H7 (cell line): ENCODE data around the gene MED12L. TPM values are rescaled to one million over a fixed set of nuclear protein-coding genes. Genes with fewer than 3 reads are reported as not detected.

Experiments used
- DNase-seq: peaks from one replicate; pipeline ENCODE4 v3.0.0; 2012
- H3K27me3 ChIP-seq: 2 replicates; pipeline ENCODE4 v1.6.0; 2011; ENCODE audit warnings: mild to moderate bottlenecking, low read length; ENCODE audit not compliant: control insufficient read depth, insufficient read depth
- H3K36me3 ChIP-seq: replicated peaks from 2 replicates; pipeline ENCODE4 v1.5.1; 2011; ENCODE audit warnings: low read length; ENCODE audit not compliant: control insufficient read depth, insufficient read depth
- H3K4me3 ChIP-seq: 2 replicates; pipeline ENCODE4 v1.5.1; 2011; ENCODE audit warnings: low read depth, mild to moderate bottlenecking, control low read depth, low read length, moderate library complexity; ENCODE audit not compliant: insufficient read depth
- total RNA-seq: library from RNA; depleted of rRNA; stranded (reverse); fragments of >200 nt; shearing (Covaris generic); gene quantifications from 2 replicates; pipeline ENCODE4 v1.2.3, GENCODE V29; 2014

Gene MED12L
- total RNA-seq, 1 experiment from 2014 or later: 7.9 TPM

DNA sequence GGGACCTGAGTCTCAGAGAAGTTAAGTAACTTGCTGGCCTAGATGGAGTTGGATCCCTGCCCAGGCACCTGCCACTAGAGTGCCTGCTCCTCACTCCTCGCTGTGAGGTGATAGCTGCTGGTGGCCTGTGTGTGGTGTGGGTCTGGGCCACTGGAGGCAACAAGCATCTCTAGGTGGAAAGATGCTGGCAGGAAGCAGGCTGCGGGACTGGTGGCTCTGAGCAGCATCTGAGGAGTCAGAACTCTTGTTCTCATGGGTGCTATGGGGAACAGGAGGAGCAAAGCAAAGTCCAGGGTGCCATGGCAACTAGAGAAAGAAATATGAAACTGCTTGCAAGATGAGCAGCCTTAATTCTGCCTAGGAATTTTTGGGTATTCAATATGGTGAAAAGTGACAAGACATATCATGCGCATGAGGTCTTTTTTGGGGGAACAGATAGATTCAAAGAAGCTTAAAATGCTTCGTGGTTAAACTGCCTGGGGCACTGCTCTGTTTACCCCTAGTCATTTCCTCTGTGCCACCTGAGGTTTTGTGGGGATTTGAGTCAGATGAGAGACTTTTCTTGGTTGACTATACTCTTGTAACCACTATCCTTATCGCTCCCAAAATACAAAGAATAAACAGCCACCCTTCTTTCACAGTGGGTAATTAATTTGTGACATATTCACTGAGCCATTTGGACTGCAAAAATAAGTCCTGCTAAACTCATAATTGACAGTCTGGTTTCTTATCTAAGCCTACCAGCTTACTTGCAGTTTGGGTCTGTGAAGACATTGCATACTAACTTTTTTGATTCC, 50.3 kb downstream of the MED12L start:
- Histone ChIP-seq H3K36me3 (no peaks in the 10 kb centered on the region), H3K4me3 (no peak overlapping the region), H3K27me3 (no peaks in the 10 kb centered on the region)
- no peak for DNase-seq

DNA sequence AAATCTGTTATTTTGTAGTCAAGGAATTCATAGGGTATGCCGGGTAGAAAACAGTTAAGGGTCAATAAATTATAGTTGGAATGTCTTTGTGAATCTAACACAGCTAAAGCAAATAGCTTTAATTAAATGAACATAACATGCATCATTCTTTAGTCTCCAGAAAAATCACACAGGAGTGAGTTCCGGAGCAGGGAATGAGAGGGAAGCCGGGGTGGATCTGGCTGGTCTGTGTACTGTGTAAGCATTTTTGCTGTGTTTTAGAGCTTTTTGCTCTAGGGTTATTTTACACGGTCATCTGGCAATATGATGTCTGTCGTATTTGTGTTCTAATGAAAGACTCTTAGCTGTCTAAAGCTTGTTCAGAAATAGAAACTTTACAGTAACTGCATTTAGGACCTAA, 57.5 kb downstream of the MED12L start:
- Histone ChIP-seq H3K36me3 (no peaks in the 10 kb centered on the region; the same call in 1 of the 2 replicates), H3K4me3 (no peak overlapping the region), H3K27me3 (no peaks in the 10 kb centered on the region)
- no peak for DNase-seq

DNA sequence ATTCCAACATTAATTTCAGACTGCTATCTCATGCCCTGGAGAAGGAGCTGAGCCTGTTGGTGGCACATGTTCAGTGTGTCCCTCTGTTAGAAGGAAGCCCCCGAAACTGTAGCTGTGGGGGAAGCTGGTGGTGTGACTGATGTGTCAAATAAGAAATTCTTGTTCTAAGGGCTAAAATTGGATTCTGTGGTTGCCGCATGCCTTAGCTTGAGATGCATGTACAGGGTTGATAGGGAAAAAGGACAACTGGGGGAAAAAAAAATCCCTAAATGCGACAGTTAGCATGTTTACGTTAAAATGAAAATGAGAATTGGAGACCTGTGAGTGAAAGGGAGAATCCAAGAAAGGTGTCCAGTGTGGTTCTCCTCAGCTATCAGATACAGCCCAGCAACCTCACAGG, 58.6 kb downstream of the MED12L start:
- DNase-seq: no peak
- H3K27me3 ChIP-seq: no peaks in the 10 kb centered on the region
- H3K36me3 ChIP-seq: no peaks in the 10 kb centered on the region; the same call in 1 of the 2 replicates
- H3K4me3 ChIP-seq: no peak overlapping the region

DNA sequence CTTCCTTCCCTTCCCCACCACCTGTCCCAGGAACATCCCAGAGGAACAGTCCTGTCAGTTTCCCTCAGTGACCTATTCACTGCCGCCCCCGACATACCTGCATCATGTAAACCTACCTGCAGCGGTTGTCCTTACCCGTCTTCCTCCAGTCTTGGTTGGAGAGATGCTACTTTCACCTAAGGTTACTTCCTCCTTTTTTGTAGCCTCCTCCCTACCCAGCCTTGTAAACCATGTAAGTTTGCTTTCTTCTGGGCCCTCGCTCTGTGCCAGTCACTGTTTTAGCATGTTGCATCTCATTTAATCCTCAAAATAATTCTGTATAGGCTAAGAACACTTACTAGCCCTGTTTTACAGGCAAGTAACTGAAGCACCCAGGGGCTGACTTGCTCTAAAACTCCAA, 59.3 kb downstream of the MED12L start:
- no peaks in the 10 kb centered on the region; the same call in 1 of the 2 replicates for H3K36me3 ChIP-seq

DNA sequence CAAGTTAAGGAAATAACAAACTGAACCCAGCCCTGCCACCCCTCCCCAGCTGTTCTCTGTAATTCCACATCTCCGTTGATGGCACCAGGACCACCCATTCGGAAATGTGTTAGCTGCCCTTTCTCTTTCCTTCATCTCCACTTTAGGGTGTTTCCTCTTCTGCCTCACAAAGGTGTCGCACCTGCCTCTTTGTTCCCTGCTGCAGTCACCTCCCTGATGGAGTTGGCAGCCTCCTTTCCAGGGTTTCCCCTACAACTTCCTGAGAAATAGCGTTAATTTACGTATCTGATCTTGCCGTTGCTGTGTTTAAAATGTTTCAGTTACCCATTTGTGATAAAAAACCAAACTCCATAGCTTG, 60.2 kb downstream of the MED12L start:
- peak; percentile 46 for DNase-seq
- H3K27me3 ChIP-seq: no peaks in the 10 kb centered on the region
- H3K4me3 ChIP-seq: no peak overlapping the region
- H3K36me3 ChIP-seq: no peaks in the 10 kb centered on the region; the same call in 1 of the 2 replicates

More for the DNA sequence above, 59.3 kb downstream of the MED12L start:
- no peaks in the 10 kb centered on the region for H3K27me3 ChIP-seq
- no peak for DNase-seq
- H3K4me3 ChIP-seq: no peak overlapping the region

DNA sequence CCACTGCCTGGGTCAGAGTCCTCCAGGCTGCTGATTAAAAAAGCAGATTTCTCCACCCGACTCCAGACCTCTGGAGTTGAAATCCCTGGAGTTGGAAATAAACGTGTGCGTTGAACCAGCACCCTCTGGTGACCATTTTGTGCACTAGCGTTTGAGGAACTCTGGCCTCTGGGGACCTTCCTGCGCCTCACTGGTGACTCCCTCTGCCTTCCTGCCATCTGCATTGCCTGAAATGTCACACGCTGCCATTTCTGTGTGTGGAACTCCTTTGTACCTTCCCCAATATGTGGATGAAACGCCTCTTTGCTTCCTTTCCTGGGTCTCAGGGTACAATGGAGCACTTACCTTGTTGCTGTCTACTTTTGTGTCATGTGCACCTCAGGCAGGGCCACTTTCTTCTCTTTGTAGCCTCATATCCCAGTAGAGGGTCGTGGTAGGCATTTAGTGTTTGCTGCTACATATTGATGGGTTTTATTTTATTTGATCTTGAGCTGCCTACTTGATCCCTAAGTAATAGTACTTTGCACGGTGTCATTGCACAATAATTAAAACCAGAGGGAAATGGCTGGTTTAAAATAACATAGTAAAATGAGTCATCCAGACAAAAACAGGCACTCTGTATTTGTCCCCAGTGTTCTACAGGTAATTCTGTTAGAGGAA, 60.7 kb downstream of the MED12L start:
- no peaks in the 10 kb centered on the region; the same call in 1 of the 2 replicates for H3K36me3 ChIP-seq
- peak; percentile 71 for DNase-seq
- no peaks in the 10 kb centered on the region for H3K27me3 ChIP-seq
- H3K4me3 ChIP-seq: no peak overlapping the region

DNA sequence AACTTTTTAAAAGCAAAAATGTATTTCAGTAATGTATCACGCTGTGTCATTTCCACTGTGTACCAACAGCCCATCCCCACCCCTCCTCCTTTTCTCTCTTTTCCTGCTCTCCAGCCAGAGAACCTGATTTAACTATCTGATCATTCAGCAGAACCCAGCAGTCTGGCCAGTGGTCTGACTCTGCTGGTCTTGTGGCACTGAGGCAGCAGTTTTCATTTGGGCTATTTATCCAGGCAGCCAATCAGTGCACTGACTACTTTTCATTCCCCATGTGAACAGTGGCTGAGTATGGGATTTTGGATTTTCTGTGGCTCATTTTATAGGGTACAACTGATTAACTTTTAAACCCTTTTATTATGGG, 61.2 kb downstream of the MED12L start:
- no peak for DNase-seq
- no peaks in the 10 kb centered on the region; the same call in 1 of the 2 replicates for H3K36me3 ChIP-seq
- no peaks in the 10 kb centered on the region for H3K27me3 ChIP-seq
- no peak overlapping the region for H3K4me3 ChIP-seq

DNA sequence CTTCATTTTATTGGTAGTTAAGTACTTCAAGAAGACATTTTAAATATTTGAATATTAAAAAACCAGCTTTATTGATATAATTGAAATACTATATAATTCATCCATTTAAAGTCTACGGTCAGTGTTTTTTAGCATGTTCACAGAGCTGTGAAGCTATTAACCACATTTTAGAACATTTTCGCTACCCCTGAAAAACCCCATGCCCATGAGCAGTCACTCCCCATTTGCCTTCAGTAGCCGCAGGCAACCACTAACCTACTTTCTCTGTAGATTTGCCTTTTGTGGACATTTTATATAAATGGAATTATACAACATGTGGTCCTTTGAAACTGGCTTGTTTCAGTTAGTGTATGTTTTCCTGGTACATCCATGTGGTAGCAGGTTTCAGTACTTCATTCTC, 61.8 kb downstream of the MED12L start:
- no peak overlapping the region for H3K4me3 ChIP-seq
- no peaks in the 10 kb centered on the region for H3K27me3 ChIP-seq
- DNase-seq: no peak
- no peaks in the 10 kb centered on the region; the same call in 1 of the 2 replicates for H3K36me3 ChIP-seq

DNA sequence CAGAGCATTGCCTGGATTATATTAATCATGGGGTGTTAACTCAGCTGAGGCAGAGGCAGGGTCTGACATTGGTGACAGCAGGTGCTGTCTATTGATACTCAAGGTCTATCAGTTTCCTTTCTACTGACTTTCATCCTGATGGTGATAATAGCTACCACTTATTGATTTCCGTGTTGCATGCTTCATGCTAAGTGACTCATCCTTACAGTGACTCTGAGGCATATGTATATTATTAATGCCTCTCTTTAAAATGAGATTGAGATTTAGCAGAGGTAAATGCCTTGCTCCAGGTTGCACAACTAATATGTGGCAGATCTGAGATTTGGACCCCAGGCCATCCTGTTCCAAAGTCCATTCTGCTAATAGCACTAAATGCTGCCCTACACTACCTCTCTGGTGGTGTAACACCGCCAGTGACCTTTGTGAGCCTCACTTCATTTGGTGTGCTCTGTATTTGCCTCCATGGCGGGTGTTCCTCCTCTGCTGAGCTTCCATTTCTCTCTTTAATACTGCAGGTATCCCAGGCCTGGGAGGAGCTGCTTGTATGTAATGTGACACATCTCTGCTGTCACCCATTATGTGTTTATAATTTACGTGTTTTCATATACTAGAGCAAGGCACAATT, 67.1 kb downstream of the MED12L start:
- no peak overlapping the region for H3K4me3 ChIP-seq
- H3K36me3 ChIP-seq: no peaks in the 10 kb centered on the region
- DNase-seq: no peak
- H3K27me3 ChIP-seq: no peaks in the 10 kb centered on the region

DNA sequence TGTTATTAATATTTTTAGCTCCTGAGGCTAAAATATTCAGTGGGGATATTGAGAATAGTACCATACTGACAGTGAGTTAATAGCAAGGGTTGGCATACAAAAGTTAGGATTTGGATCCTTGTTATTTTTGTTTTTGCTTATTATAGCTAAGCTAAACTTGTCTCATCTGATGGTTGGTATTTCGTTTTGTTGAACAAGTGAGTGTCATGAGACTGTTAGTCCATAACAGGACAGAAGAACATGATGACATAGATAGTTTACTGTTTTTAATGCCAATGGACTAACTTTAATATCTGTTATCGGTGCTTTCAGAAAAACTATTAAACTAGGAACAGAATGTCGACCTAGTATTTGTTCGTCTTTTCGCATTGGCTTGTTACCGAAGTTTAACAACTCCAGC, 69.1 kb downstream of the MED12L start:
- H3K36me3 ChIP-seq: no peaks in the 10 kb centered on the region
- no peaks in the 10 kb centered on the region for H3K27me3 ChIP-seq
- DNase-seq: no peak
- no peak overlapping the region for H3K4me3 ChIP-seq

DNA sequence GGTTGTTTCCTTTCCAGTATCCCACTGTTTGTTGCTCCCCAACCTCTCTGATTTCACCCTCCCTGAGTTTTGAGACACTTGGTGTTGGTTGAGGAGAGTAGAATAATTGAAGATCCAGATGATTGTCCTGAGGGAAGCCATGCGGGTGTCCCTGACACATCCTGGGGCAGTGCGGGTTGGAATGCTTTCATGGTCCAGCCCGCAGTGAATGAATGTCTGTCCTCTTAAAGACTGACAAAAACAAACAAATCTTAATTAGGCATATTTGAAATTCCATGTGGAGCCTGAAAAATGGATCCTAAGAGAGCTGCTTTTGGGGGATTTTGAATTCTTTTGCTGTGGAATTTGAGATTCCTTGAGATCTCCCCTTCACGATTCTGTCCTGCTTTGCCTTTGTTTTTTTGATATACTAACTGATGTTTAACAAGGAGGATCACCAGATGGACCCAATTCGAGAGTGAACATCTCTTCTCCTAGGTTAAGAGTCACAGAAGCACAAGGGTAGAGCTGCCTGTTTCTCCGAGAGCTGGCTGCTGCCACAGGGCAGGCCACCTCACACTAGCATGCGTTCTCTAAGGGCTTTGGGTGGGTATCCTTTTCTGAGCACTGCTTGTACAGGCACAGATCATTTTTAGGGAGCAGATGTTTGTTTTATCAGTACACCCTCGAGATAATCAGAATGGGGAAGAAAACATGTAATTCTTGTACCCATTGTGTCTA, 70.1 kb downstream of the MED12L start:
- H3K27me3 ChIP-seq: no peaks in the 10 kb centered on the region
- no peak for DNase-seq
- H3K4me3 ChIP-seq: no peak overlapping the region
- no peaks in the 10 kb centered on the region for H3K36me3 ChIP-seq

DNA sequence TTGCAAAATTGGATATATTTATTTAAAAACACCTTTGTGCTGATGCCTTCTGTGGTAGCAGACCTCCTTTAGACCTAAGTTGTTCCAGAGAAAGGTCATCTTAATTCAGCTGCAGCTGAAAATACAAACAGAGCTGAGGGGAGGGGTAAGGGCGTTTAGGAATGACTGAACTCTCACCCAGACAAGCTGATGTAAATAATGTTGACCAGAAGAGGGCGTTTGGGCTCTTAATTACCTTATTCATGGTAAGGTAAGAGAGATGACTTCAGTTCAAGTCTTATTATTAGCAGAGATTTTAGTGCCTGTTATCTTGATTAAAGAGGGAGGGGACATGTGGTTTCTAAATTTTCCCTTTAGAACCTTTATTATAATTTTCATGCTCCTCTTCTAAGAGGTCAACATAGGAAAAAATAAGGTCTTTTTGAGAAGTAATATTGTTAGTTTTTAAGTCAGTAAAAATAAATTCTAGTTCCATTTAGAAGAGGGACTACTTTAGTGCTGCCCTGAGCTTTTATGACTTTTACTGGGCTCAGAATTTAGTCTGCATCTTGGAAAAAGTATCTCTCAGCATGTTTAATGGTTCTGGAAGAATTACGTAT, 71.3 kb downstream of the MED12L start:
- peak; percentile 69 for DNase-seq
- Histone ChIP-seq H3K27me3 (no peaks in the 10 kb centered on the region), H3K36me3 (no peaks in the 10 kb centered on the region), H3K4me3 (no peak overlapping the region)

DNA sequence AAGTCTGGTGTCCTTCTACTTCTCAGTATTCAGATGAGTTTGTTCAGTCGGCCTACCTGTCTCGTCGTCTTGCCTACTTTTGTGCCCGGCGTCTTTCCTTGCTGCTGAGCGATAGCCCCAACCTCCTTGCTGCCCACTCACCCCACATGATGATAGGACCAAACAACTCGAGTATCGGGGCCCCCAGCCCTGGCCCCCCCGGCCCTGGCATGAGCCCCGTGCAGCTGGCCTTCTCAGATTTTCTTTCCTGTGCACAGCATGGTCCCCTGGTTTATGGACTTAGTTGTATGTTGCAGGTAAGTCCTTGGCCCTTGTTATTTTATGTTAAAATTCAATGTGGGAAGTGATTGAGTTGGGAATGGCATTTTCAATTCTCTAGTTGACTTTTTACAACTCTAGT, 74.3 kb downstream of the MED12L start:
- Histone ChIP-seq H3K4me3 (no peak overlapping the region), H3K36me3 (peaks cover 1% of the 10 kb centered on the region; the same call in 1 of the 2 replicates), H3K27me3 (no peaks in the 10 kb centered on the region)
- no peak for DNase-seq

DNA sequence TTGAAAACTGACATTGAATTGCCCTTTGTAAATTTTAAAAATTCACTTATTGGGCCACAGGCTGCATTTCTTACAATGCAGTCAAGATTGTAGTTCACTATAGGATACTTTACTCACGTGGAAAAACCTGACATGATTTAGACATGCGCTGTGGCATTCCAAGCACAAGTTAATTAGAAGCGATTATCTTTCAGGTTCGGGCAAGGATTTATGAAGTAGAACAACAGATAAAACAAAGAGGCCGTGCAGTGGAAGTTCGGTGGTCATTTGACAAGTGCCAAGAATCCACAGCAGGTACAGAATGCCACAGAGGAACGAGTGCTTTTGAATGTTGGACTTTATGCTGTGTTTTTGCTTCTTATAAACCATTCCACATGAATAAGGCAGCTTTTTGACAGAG, 79.8 kb downstream of the MED12L start:
- H3K27me3 ChIP-seq: no peaks in the 10 kb centered on the region
- DNase-seq: no peak
- no peak overlapping the region for H3K4me3 ChIP-seq
- peaks cover 1% of the 10 kb centered on the region; the same call in 1 of the 2 replicates for H3K36me3 ChIP-seq
